AG09309 (cell line): ENCODE data around the gene EXD2.

Source experiments
- DNase-seq: peaks from one replicate; pipeline ENCODE4 v3.0.0-alpha.2; 2010; ENCODE audit warnings: low read depth
- H3K4me3 ChIP-seq: 2 replicates; pipeline ENCODE4 v1.5.1; 2011; ENCODE audit warnings: mild to moderate bottlenecking, low read depth, low read length, moderate library complexity; ENCODE audit not compliant: control insufficient read depth
- TF ChIP-seq, protein P1 (sequence below): IDR thresholded peaks from 2 replicates; pipeline ENCODE4 v1.5.1; 2011; ENCODE audit warnings: mild to moderate bottlenecking, low read depth, low read length, inconsistent platforms; ENCODE audit not compliant: insufficient read depth, control insufficient read depth; ENCODE audit errors: missing control alignments

The EXD2 gene

DNA sequence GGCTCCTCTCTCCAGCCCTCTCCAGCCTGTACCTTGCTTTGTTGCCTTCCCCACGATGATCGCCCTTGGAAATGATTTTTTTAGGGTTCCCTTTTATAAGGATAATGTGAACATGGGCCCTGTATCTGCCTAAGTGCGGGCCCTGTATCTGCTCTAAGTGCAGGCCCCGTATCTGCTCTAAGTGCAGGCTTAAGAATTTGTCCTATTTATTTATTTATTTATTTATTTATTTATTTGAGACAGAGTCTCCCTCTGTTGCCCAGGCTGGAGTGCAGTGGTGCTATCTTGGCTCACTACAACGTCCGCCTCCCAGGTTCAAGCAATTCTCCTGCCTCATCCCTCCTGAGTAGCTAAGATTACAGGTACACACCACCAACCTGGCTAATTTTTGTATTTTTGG lies 91.2 kb downstream of the EXD2 start:
- TF ChIP-seq, protein P1, sequence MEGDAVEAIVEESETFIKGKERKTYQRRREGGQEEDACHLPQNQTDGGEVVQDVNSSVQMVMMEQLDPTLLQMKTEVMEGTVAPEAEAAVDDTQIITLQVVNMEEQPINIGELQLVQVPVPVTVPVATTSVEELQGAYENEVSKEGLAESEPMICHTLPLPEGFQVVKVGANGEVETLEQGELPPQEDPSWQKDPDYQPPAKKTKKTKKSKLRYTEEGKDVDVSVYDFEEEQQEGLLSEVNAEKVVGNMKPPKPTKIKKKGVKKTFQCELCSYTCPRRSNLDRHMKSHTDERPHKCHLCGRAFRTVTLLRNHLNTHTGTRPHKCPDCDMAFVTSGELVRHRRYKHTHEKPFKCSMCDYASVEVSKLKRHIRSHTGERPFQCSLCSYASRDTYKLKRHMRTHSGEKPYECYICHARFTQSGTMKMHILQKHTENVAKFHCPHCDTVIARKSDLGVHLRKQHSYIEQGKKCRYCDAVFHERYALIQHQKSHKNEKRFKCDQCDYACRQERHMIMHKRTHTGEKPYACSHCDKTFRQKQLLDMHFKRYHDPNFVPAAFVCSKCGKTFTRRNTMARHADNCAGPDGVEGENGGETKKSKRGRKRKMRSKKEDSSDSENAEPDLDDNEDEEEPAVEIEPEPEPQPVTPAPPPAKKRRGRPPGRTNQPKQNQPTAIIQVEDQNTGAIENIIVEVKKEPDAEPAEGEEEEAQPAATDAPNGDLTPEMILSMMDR, result no peak
- H3K4me3 ChIP-seq, result no peak overlapping the region
- DNase-seq, result no peak

GRCh38 chr14:69284170-69284569 lies 92.9 kb downstream of the EXD2 start:
- TF ChIP-seq, protein P1, result no peak
- DNase-seq, result no peak
- no peak overlapping the region for H3K4me3 ChIP-seq

GRCh38 chr14:69285661-69286255 lies 94.5 kb downstream of the EXD2 start:
- TF ChIP-seq, protein P1, result no peak
- no peak for DNase-seq
- no peak overlapping the region for H3K4me3 ChIP-seq

GRCh38 chr14:69287098-69288010 lies 96.1 kb downstream of the EXD2 start:
- H3K4me3 ChIP-seq, result no peak overlapping the region
- DNase-seq, result no peak
- TF ChIP-seq, protein P1, result no peak

GRCh38 chr14:69288011-69288771 lies 96.9 kb downstream of the EXD2 start:
- TF ChIP-seq, protein P1, result peak; percentile 60
- peak; percentile 72 for DNase-seq
- no peak overlapping the region for H3K4me3 ChIP-seq

DNA sequence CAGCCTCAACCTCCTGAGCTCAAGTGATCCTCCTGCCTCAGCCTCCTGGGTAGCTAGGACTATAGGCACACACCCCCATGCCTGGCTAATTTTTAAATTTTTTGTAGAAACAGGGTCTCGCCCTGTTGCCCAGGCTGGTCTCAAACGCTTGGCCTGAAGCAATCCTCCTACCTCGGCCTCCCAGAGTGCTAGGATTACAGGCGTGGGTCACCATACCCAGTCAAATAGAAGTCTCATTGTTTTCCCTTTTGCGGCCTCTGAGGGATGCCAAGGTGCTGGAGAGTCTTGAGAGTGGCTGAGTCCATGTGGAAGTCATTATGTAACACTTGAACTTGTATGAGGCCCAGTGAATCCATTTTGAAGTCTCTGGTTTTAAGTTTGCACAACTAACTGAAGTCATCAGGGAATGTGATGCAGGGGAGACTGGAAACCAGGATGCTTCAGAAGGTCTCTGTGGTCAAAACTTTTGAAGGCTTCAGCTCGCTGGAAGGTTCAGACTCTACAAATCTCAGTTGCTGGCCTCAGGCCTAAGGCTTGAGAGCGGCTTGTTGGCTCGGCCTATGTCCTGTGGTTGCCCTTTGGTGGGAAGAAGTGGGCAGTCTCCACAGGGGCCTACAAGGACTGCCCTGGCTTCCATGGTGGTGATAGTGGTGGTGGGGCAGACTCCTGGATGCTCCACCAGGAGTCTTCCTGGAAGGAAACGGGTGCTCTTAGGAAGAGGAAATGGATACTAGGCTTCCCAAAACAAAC lies 97.8 kb downstream of the EXD2 start:
- TF ChIP-seq, protein P1, result no peak
- no peak overlapping the region for H3K4me3 ChIP-seq
- no peak for DNase-seq
